ENCODE results near the gene ODC1. TPM values are rescaled to one million over a fixed set of nuclear protein-coding genes. Genes with fewer than 3 reads are reported as not detected.

Gene ODC1
- total and polyA plus RNA-seq, 2 of the 4 experiments (the other 2 are of a cell fraction): 117 to 204 TPM

- H3K4ac ChIP-seq (ENCODE audit: low read depth, low read length): no peak overlapping the region
- no peak overlapping the region for H2BK5ac ChIP-seq (ENCODE audit: low read depth, low read length, poor library complexity, severe bottlenecking)
- no peaks in the 10 kb centered on the region for H3K9me1 ChIP-seq (ENCODE audit: insufficient read depth, low read length)
- no peak overlapping the region for H3K27ac ChIP-seq (ENCODE audit: insufficient read depth, low read length)
- no peaks in the 10 kb centered on the region for H3K36me3 ChIP-seq (ENCODE audit: control insufficient read depth, insufficient read depth, low read length)
- H3K79me1 ChIP-seq (ENCODE audit: low read depth in 1 of 2, low read length in 2 of 2): no peaks in the 10 kb centered on the region
- no peak overlapping the region for H2AK9ac ChIP-seq (replicated peaks; ENCODE audit: low read depth, low read length, poor library complexity)
- H3K18ac ChIP-seq (ENCODE audit: low read depth, low read length): no peak overlapping the region
- in situ Hi-C loops (cut with MboI; ENCODE audit: low sequenced_read_pairs) (no loop called here), dilution Hi-C loops (cut with HindIII; ENCODE audit: low sequenced_read_pairs, unreplicated experiment) (no loop called here), intact Hi-C loops (cut with micrococcal nuclease) (no loop called here)
- ATAC-seq (ENCODE audit: low read depth) (no peak), DNase-seq (no peak)
- no peak overlapping the region for H3K23ac ChIP-seq (ENCODE audit: low read depth, low read length)
- H4K91ac ChIP-seq (ENCODE audit: insufficient read depth, low read depth, low read length): no peak overlapping the region
- BruUV-seq (replicated peaks): no TSS peak
- POLR2A ChIA-PET (ENCODE audit: unreplicated experiment): interaction anchor here (0.6 kb wide), 1 partner anchor 532 kb away, joined by 3 read pairs; no protein-coding TSS in a partner anchor
- H3K9ac ChIP-seq (ENCODE audit: low read depth, low read length): no peak overlapping the region
- H3K27me3 ChIP-seq (ENCODE audit: control insufficient read depth, insufficient read depth, low read length): peaks cover 38% of the 10 kb centered on the region
- no peak overlapping the region for H2BK20ac ChIP-seq (ENCODE audit: low read depth, low read length)
- H2AFZ ChIP-seq (replicated peaks; ENCODE audit: low read length, poor library complexity): no peak overlapping the region
- H3K4me3 ChIP-seq (ENCODE audit: insufficient read depth, low read depth, low read length): no peak overlapping the region
- no peak overlapping the region for H2BK120ac ChIP-seq (ENCODE audit: low read depth, low read length)
- H3K9me3 ChIP-seq (ENCODE audit: control insufficient read depth, insufficient read depth, low read length): no peaks in the 10 kb centered on the region
- CTCF ChIA-PET: interaction anchor here (1.1 kb wide), 2 partner anchors 10 to 21 kb away, joined by 3 to 5 read pairs; no protein-coding TSS in a partner anchor
- no peak overlapping the region for H3K4me2 ChIP-seq (ENCODE audit: low read depth, low read length)
- no peak overlapping the region for H3K14ac ChIP-seq (replicated peaks; ENCODE audit: low read depth, low read length)
- no peak for TF ChIP-seq RFX5 (IDR thresholded peaks at IDR 0.05; ENCODE audit: low read depth, low read length)
- TF ChIP-seq USF2 (IDR thresholded peaks at IDR 0.05; ENCODE audit: low read depth, low read length): no peak
- no peak for TF ChIP-seq CEBPB (IDR thresholded peaks at IDR 0.05; ENCODE audit: low read depth, low read length)
- no peak for TF ChIP-seq ELK1 (IDR thresholded peaks at IDR 0.05; ENCODE audit: borderline replicate concordance, low read depth, low read length)
- no peak for TF ChIP-seq RCOR1 (IDR thresholded peaks at IDR 0.05; ENCODE audit: insufficient replicate concordance, low read length)
- no peak for TF ChIP-seq MAZ (IDR thresholded peaks at IDR 0.05; ENCODE audit: borderline replicate concordance, low read depth, low read length)
- TF ChIP-seq BHLHE40 (IDR thresholded peaks at IDR 0.05; ENCODE audit: low read depth, low read length): no peak
- TF ChIP-seq RAD21 (IDR thresholded peaks at IDR 0.05; ENCODE audit: low read length): no peak
- no peak for TF ChIP-seq FOS (IDR thresholded peaks at IDR 0.05; ENCODE audit: low read depth, low read length)
- no peak for TF ChIP-seq MXI1 (IDR thresholded peaks at IDR 0.05; ENCODE audit: borderline replicate concordance, low read depth, low read length)
- TF ChIP-seq CTCF (conservative IDR thresholded peaks at IDR 0.05; ENCODE audit: low read depth, low read length): no peak
- TF ChIP-seq NFE2L2 (IDR thresholded peaks at IDR 0.05; ENCODE audit: low read depth, low read length): no peak
- TF ChIP-seq SMC3 (IDR thresholded peaks at IDR 0.05; ENCODE audit: low read depth, low read length): no peak
- no peak for TF ChIP-seq CHD1 (IDR thresholded peaks at IDR 0.05; ENCODE audit: low read depth, low read length)
- TF ChIP-seq POLR2A (IDR thresholded peaks at IDR 0.05; ENCODE audit: low read depth, low read length): no peak
- no peak for TF ChIP-seq MAFK (IDR thresholded peaks at IDR 0.05; ENCODE audit: low read depth, low read length)
- no peak overlapping the region for H3K56ac ChIP-seq (ENCODE audit: extremely low read depth, insufficient read depth, low read length)
- H3K4me1 ChIP-seq (ENCODE audit: control insufficient read depth, insufficient read depth, low read length): no peaks in the 10 kb centered on the region
- no peak overlapping the region for H4K5ac ChIP-seq (ENCODE audit: low read depth, low read length)
- WGBS, 2 experiments (ENCODE audit: extremely low coverage in 2 of 2, insufficient read length in 1 of 2): 80% methylated on average over 4 of the region's 15 CpGs; no CpG with 5 or more reads in 1 of the 2 experiments
- no peak overlapping the region for H2AK5ac ChIP-seq (ENCODE audit: low read depth, low read length)
- no peak overlapping the region for H2BK15ac ChIP-seq (ENCODE audit: low read depth, low read length)
- no peak overlapping the region for H4K8ac ChIP-seq (ENCODE audit: low read depth in 2 of 2, low read length in 2 of 2)
- H4K20me1 ChIP-seq (ENCODE audit: insufficient read depth, low read length): no peaks in the 10 kb centered on the region
These were observed 23.0 kb upstream of the ODC1 start for GRCh38 chr2:10471046-10471571.

All from IMR-90 (cell line).